Effector memory CD4-positive, alpha-beta T cell (primary cell): ENCODE results near the gene TMEM131L.

Experiments used
- DNase-seq, 3 donors: peaks; one replicate each; pipeline ENCODE4 v3.0.0-alpha.2; 2020
- H3K27ac ChIP-seq: 2 replicates; pipeline ENCODE4 v1.7.0; 2013; ENCODE audit warnings: mild to moderate bottlenecking, low read length, moderate library complexity; ENCODE audit not compliant: insufficient read depth, poor library complexity, severe bottlenecking
- H3K27me3 ChIP-seq: replicated peaks from 2 replicates; pipeline ENCODE4 v1.7.0; 2013; ENCODE audit warnings: mild to moderate bottlenecking, low read length; ENCODE audit not compliant: insufficient read depth, control insufficient read depth, poor library complexity, severe bottlenecking
- H3K36me3 ChIP-seq: 2 replicates; pipeline ENCODE4 v1.7.0; 2013; ENCODE audit warnings: mild to moderate bottlenecking, low read length, moderate library complexity; ENCODE audit not compliant: control insufficient read depth, insufficient read depth
- H3K4me1 ChIP-seq: 2 replicates; pipeline ENCODE4 v1.7.0; 2013; ENCODE audit warnings: low read length, mild to moderate bottlenecking; ENCODE audit not compliant: control insufficient read depth, insufficient read depth, poor library complexity, severe bottlenecking
- H3K4me3 ChIP-seq: 2 replicates; pipeline ENCODE4 v1.7.0; 2013; ENCODE audit warnings: low read length, low read depth, mild to moderate bottlenecking; ENCODE audit not compliant: insufficient read depth, poor library complexity, severe bottlenecking
- H3K9me3 ChIP-seq: 2 replicates; pipeline ENCODE4 v1.7.0; 2013; ENCODE audit warnings: mild to moderate bottlenecking, low read length, moderate library complexity; ENCODE audit not compliant: control insufficient read depth

TMEM131L gene

DNA sequence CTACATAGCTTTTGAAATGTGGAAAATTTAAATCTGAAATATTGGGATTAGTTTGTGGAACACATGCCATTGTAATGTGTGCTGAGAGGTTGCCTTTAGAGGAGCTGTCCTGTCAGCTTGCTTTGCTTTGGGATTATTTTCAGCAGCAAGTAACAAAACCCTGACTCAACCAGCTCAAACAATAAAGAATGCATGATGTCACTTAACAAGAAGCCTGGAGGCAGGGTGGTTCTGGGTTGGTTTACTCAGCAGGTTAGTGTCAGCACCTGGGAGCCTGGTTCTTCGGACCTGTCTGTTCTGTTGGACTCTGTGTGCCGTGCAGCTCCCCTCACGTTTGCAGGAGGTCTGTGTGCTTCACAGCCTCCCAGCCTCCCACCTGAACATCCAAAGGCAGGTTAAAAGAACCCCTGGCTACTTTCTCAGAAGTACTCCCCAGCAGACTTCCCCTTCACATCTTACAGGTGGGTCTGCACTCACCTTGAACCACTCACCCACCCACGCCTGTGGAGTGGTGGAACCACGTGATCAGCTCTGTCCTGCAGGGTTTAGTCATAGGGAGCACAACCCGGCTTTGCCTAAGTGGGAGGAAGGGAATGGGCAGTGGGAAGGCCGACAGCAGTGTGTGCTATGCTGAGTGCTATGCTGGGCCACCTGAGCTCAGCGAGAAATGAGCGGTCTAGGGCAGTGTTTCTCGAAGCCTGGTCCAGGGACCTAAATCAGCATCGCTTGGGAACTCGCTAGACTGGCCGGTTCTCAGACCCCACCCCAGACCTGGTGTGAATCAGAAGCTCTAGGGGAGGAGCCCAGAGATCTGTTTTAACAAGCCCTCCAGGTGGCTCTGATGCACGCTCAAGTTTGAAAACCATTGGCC lies 20.4 kb downstream of the TMEM131L start:
- peaks cover 53% of the 10 kb centered on the region for H3K4me1 ChIP-seq
- H3K27ac ChIP-seq, result peak overlapping the region; percentile 92
- no peaks in the 10 kb centered on the region for H3K9me3 ChIP-seq
- H3K4me3 ChIP-seq, result no peak overlapping the region
- H3K27me3 ChIP-seq, result no peaks in the 10 kb centered on the region
- no peak for DNase-seq
- no peaks in the 10 kb centered on the region for H3K36me3 ChIP-seq

DNA sequence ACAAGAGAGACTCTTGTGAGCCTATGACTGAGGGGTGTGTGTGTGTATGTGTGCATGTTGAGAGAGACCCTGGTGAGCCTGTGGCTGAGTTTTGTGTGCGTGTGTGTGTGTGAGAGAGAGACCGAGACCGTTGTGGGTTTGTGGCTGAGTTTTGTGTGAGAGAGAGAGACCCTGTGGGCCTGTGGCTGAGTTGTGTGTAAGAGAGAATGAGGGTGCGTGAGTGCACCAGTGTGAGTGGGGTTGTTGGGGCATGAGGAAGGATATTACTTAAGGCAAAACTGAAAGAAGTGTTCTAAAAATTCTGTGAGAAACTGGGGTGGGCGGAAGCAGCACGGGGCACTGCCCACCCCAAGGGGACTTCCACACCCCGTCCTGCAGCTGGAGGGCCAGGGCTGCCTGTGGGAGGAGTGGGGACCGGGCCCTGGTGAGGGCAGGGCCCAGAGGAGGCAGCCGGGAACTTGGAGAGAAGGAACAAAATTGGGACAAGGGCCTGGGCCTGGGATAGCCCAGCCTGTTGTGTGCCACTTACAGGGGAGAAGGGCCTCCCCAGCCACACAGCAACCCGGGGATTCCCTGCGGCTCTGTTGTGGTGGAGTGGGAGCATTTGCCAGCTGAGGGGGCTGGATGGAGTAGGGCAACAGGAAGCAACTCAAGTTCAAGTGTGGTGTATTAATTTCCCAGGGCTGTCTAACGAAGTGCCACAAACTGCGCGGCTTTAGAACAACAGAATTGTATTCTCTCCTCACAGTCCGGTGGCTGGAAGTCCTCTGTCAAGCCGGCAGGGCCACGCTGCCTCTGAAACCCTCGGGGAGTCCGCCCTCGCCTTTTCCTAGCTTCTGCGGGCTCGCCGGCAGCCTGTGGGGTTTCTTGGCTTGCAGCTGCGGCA lies 22.1 kb downstream of the TMEM131L start:
- H3K4me3 ChIP-seq, result peak overlapping the region; percentile 54
- peaks cover 65% of the 10 kb centered on the region for H3K4me1 ChIP-seq
- H3K9me3 ChIP-seq, result no peaks in the 10 kb centered on the region
- H3K27ac ChIP-seq, result peak overlapping the region; percentile 92
- H3K27me3 ChIP-seq, result no peaks in the 10 kb centered on the region
- peak; percentile 75 to 83 (median 81) for DNase-seq
- H3K36me3 ChIP-seq, result no peaks in the 10 kb centered on the region

GRCh38 chr4:153489856-153490558 lies 23.8 kb downstream of the TMEM131L start:
- no peak for DNase-seq
- Histone ChIP-seq H3K9me3 (no peaks in the 10 kb centered on the region), H3K4me3 (peak overlapping the region; percentile 54), H3K36me3 (no peaks in the 10 kb centered on the region), H3K27me3 (no peaks in the 10 kb centered on the region), H3K27ac (peak overlapping the region; percentile 92), H3K4me1 (peaks cover 61% of the 10 kb centered on the region)

DNA sequence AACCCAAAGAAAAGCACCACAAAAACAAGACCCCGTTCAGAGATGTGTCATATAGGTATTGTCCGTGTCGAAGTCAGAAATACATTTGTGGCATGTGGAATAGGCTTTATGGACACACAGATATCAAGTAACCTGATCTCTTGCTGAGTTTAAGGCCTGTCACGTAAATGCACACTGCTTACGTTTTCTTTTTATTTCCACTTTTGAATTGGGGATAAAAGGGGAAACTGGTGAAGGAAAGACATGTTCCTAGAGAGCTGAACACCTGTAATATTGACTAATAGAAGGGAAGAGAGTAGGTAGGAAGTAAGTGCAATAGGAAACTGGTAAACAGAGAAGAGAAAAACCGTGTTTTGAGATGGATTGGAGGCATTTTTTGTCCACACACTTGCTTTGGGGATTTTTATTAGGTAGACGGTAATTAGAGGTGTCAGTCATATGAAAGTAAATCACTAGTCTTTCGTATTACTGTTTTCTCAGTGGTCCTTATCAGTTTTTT lies 24.9 kb downstream of the TMEM131L start:
- no peaks in the 10 kb centered on the region for H3K36me3 ChIP-seq
- no peaks in the 10 kb centered on the region for H3K9me3 ChIP-seq
- H3K4me3 ChIP-seq, result no peak overlapping the region
- peaks cover 70% of the 10 kb centered on the region for H3K4me1 ChIP-seq
- no peaks in the 10 kb centered on the region for H3K27me3 ChIP-seq
- H3K27ac ChIP-seq, result peak overlapping the region; percentile 92
- no peak for DNase-seq

DNA sequence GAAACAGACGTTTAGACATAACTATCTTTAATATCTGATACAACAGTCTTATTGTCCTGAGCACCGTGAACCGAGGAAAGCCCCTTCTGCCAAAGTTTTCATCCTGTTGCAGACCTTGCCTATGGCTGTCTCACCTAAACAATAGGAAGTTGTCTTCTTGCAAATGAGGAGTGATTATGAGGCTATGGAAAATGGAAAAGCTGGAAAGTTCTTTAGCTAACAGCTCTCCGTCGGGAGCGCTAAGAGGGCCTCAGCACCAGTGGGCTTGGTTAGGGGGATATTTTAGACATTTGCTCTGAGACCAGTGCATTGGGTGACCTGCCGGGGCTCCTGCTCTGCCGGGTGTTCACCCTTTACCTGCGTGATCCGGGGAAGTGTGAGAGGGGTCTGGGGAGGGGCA lies 28.4 kb downstream of the TMEM131L start:
- Histone ChIP-seq H3K27ac (peak overlapping the region; percentile 40), H3K27me3 (no peaks in the 10 kb centered on the region), H3K36me3 (no peaks in the 10 kb centered on the region), H3K9me3 (no peaks in the 10 kb centered on the region), H3K4me3 (no peak overlapping the region), H3K4me1 (peaks cover 73% of the 10 kb centered on the region)
- no peak for DNase-seq

GRCh38 chr4:153495480-153496193 lies 29.5 kb downstream of the TMEM131L start:
- H3K9me3 ChIP-seq, result no peaks in the 10 kb centered on the region
- H3K36me3 ChIP-seq, result no peaks in the 10 kb centered on the region
- peaks cover 70% of the 10 kb centered on the region for H3K4me1 ChIP-seq
- no peak for DNase-seq
- peak overlapping the region; percentile 8 for H3K4me3 ChIP-seq
- peak overlapping the region; percentile 78 for H3K27ac ChIP-seq
- H3K27me3 ChIP-seq, result no peaks in the 10 kb centered on the region

- Histone ChIP-seq H3K36me3 (no peaks in the 10 kb centered on the region), H3K4me1 (peaks cover 70% of the 10 kb centered on the region), H3K27me3 (no peaks in the 10 kb centered on the region), H3K9me3 (no peaks in the 10 kb centered on the region), H3K4me3 (peak overlapping the region; percentile 18), H3K27ac (peak overlapping the region; percentile 78)
- peak in 2 of 3 donors; percentile 22 to 45 for DNase-seq
Observed at GRCh38 chr4:153497091-153497531, 31.0 kb downstream of the TMEM131L start.

DNA sequence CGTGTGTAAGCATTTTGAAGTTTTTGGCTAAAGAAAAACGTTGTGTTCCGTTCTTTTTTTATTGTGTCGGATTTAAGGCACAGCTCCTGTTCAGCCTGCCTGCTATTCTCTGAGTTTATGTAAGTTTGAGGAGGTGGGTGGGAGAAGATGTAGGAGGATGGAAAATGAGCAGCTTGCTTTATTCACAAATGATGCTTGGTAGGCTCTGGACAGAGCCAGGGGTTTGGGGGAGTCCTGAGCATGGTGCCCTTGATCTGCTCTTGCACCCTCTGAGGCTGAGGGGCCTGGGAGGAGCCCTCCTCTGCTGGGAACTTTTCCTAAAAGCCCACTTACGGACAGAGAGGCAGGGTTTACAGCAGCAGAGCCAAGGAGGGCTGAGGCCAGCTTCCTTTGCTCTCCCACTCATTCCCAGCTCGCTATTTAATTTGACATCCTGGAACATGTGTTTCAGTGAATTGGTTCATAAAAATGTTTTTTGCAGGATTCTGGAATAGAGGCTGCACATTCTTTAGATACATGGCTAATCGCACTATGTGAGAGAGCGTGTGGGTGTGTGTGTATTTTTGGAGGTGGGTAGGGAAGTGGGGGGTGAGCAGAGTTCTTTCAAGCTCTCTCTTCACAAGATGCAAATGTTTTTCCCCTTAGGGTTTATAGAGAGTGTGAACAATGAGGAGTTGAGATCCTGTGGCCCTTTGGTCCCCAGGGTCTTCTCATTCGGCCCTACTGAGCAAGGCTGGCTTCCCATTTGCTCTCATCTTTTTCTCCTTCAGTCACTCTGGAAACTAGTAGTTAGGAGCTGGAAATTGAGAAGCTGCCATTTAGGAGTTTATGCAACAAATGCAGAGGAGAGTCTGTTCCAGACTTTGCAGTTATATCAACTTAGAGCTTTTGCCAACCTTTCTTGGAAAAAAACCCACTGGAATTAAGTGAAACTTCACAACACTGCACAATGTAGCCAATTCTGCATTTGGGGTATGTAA lies 32.1 kb downstream of the TMEM131L start:
- peak overlapping the region; percentile 18 for H3K4me3 ChIP-seq

More for the DNA sequence above, 32.1 kb downstream of the TMEM131L start:
- no peak for DNase-seq
- Histone ChIP-seq H3K27ac (peak overlapping the region; percentile 78), H3K4me1 (peaks cover 65% of the 10 kb centered on the region), H3K9me3 (no peaks in the 10 kb centered on the region), H3K27me3 (no peaks in the 10 kb centered on the region), H3K36me3 (no peaks in the 10 kb centered on the region)
